Brain pericyte (primary cell): ENCODE measurements around the gene RNF187.

Source experiments
- DNase-seq: peaks from one replicate; pipeline ENCODE4 v3.0.0-alpha.2; 2012; ENCODE audit warnings: low read depth, low spot score

The RNF187 gene

DNA sequence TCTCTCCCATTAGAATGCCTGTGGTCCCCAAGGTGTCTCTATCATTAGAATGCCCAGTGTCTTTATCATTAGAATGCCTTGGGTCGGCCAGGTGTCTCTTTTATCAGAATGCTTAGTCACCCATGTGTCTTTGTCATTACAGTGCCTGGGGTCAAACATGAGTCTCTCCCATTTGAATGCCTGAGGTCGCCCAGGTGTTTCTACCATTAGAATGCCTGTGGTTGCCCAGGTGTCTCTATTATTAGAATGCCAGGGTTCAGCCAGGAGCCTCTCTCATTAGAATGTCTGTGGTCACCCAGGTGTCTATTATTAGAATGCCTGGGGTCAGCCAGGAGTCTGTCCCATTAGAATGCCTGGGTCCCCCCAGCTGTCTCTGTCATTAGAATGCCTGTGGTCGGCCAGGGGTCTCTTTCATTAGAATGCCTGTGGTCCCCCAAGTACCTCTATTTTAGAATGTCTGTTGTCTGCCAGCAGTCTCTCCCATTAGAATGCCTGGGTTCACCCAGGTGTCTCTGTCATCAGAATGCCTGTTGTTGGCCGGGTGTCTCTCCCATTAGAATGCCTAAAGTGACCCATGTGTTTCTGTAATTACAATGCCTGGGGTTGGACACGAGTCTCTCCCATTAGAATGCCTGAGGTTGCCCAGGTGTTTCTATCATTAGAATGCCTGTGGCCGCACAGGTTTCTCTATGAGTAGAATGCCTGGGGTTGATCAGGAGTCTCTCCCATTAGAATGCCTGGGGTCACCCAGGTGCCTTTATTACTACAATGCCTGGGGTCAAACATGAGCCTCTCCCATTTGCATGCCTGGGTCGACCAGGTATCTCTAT lies 57.1 kb downstream of the RNF187 start:
- DNase-seq = no peak

DNA sequence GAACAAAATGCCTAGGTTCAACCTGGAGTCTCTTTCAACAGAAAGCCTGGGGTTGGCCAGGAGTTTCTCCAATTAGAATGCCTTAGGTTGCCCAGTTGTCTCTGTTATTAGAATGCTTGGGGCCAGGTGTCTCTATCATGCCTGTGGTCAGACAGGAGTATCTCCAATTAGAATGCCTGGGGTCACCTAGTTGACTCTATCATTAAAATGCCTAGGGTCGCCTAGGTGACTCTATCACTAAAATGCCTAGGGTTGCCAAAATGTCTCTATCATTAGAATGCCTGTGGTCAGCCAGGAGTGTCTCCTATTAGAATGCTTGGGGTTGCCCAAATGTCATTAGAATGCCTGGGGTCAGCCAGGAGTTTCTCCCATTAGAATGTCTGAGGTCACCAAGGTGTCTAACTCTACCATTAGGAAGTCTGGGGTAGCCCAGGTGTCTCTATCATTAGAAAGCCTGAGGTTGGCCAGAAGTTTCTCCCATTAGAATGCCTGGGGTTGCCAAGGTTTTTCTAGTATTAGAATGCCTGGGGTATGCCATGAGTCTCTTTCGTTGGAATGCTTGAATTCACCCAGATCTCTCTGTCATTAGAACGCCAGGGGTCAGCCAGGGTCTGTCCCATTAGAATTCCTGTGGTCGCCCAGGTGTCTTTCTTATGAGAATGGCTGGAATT lies 57.9 kb downstream of the RNF187 start:
- no peak for DNase-seq
